Osteocyte (in vitro differentiated cells): ENCODE results near the gene ZNF548. TPM values are rescaled to one million over a fixed set of nuclear protein-coding genes. Genes with fewer than 3 reads are reported as not detected.

Experiments used
- DNase-seq: peaks from one replicate; pipeline ENCODE4 v3.0.0; 2021; ENCODE audit warnings: mixed read lengths; ENCODE audit not compliant: unreplicated experiment; ENCODE audit errors: extremely low spot score
- H3K27ac Mint-ChIP-seq: one replicate; pipeline ENCODE4 v1.8.0; 2021; ENCODE audit warnings: mild to moderate bottlenecking, mixed read lengths; ENCODE audit not compliant: unreplicated experiment
- H3K27me3 Mint-ChIP-seq: one replicate; pipeline ENCODE4 v1.8.0; 2021; ENCODE audit warnings: mixed read lengths; ENCODE audit not compliant: unreplicated experiment
- H3K36me3 Mint-ChIP-seq: one replicate; pipeline ENCODE4 v1.8.0; 2021; ENCODE audit warnings: mixed read lengths; ENCODE audit not compliant: unreplicated experiment
- H3K4me1 Mint-ChIP-seq: one replicate; pipeline ENCODE4 v1.8.0; 2021; ENCODE audit warnings: mixed read lengths; ENCODE audit not compliant: unreplicated experiment
- H3K4me3 Mint-ChIP-seq: one replicate; pipeline ENCODE4 v1.8.0; 2021; ENCODE audit warnings: mild to moderate bottlenecking, moderate library complexity, mixed read lengths; ENCODE audit not compliant: unreplicated experiment
- H3K9me3 Mint-ChIP-seq: one replicate; pipeline ENCODE4 v1.8.0; 2021; ENCODE audit warnings: mixed read lengths; ENCODE audit not compliant: unreplicated experiment
- total RNA-seq: library from RNA; stranded (reverse); gene quantifications from 2 replicates; pipeline ENCODE4 v1.2.1, GENCODE V29; 2021
- TF ChIP-seq, protein P1 (sequence below): fragments of 200-600 bp; sonication (generic); IDR thresholded peaks from 2 replicates; pipeline ENCODE4 v1.5.0; 2021; ENCODE audit warnings: antibody characterized with exemption, mild to moderate bottlenecking, moderate library complexity

The ZNF548 gene
- total RNA-seq, 1 donor from 2014 or later, result 19.8 TPM

DNA sequence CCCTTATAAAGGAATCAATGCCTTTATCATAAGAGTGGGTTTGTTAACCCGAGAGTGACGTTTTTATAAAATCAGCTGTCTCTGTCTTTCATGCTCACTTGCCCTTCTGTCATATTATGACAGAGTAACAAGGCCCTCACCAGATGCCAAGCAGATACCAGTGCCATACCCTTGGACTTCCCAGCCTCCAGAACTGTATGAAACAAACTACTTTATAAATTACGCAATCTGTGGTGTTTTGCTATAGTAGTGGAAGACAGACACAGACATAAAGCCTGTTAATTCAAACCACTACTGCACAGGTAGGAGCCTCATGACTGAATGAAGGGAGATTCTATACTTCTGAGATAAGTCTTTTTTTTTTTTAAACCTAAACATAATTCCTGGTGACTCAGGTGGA is 62.7 kb downstream of the ZNF548 start:
- TF ChIP-seq, protein P1, sequence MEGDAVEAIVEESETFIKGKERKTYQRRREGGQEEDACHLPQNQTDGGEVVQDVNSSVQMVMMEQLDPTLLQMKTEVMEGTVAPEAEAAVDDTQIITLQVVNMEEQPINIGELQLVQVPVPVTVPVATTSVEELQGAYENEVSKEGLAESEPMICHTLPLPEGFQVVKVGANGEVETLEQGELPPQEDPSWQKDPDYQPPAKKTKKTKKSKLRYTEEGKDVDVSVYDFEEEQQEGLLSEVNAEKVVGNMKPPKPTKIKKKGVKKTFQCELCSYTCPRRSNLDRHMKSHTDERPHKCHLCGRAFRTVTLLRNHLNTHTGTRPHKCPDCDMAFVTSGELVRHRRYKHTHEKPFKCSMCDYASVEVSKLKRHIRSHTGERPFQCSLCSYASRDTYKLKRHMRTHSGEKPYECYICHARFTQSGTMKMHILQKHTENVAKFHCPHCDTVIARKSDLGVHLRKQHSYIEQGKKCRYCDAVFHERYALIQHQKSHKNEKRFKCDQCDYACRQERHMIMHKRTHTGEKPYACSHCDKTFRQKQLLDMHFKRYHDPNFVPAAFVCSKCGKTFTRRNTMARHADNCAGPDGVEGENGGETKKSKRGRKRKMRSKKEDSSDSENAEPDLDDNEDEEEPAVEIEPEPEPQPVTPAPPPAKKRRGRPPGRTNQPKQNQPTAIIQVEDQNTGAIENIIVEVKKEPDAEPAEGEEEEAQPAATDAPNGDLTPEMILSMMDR, result no peak
- Mint-ChIP-seq H3K36me3 (peaks cover 31% of the 10 kb centered on the region), H3K4me1 (no peaks in the 10 kb centered on the region), H3K27me3 (no peaks in the 10 kb centered on the region), H3K27ac (no peak overlapping the region), H3K9me3 (peaks cover 45% of the 10 kb centered on the region), H3K4me3 (no peak overlapping the region)
- no peak for DNase-seq

Other genes starting within 250 kb of the ZNF548 start
- gene ZIM3, start 244.7 kb upstream of the ZNF548 start, total RNA-seq, result not detected in 2 replicates
- gene DUXA, start 222.4 kb upstream of the ZNF548 start, total RNA-seq, result not detected in 2 replicates
- 34.2 and 36.8 TPM in 2 replicates for gene ZNF264, start 198.4 kb upstream of the ZNF548 start, total RNA-seq
- 0.86 and 0.94 TPM in 2 replicates for gene AURKC, start 158.8 kb upstream of the ZNF548 start, total RNA-seq
- gene ZNF805, start 149.2 kb upstream of the ZNF548 start, total RNA-seq, result 23.7 and 24.5 TPM in 2 replicates
- 85.1 and 86.1 TPM in 2 replicates for gene ZNF460, start 109.4 kb upstream of the ZNF548 start, total RNA-seq
- gene ZNF543, start 69.4 kb upstream of the ZNF548 start, total RNA-seq, result 7.1 and 7.3 TPM in 2 replicates
- gene ZNF304, start 38.6 kb upstream of the ZNF548 start, total RNA-seq, result 9.5 and 11.0 TPM in 2 replicates
- 10.9 and 13.4 TPM in 2 replicates for gene TRAPPC2B, start 26.3 kb upstream of the ZNF548 start, total RNA-seq
- 3.4 and 5.5 TPM in 2 replicates for gene ZNF547, start 26.3 kb upstream of the ZNF548 start, total RNA-seq
- 12.4 and 12.7 TPM in 2 replicates for gene ZNF17, start 21.3 kb downstream of the ZNF548 start, total RNA-seq
- 9.4 and 9.5 TPM in 2 replicates for gene ZNF749, start 45.5 kb downstream of the ZNF548 start, total RNA-seq
- gene VN1R1, start 67.3 kb downstream of the ZNF548 start, total RNA-seq, result 0.62 and 0.68 TPM in 2 replicates
- gene ZNF772, start 87.7 kb downstream of the ZNF548 start, total RNA-seq, result 10.4 and 10.8 TPM in 2 replicates
- gene ZNF419, start 97.9 kb downstream of the ZNF548 start, total RNA-seq, result 11.8 and 13.5 TPM in 2 replicates
- gene ZNF773, start 110.1 kb downstream of the ZNF548 start, total RNA-seq, result 7.4 and 8.4 TPM in 2 replicates
- 7.3 and 9.0 TPM in 2 replicates for gene ZNF549, start 137.5 kb downstream of the ZNF548 start, total RNA-seq
- 10.3 and 11.0 TPM in 2 replicates for gene ZNF550, start 170.0 kb downstream of the ZNF548 start, total RNA-seq
- 6.5 and 6.8 TPM in 2 replicates for gene ZNF416, start 189.1 kb downstream of the ZNF548 start, total RNA-seq
- 6.8 and 7.1 TPM in 2 replicates for gene ZIK1, start 194.3 kb downstream of the ZNF548 start, total RNA-seq
- 2.4 and 2.8 TPM in 2 replicates for gene ZNF530, start 210.0 kb downstream of the ZNF548 start, total RNA-seq
- gene ZNF134, start 224.4 kb downstream of the ZNF548 start, total RNA-seq, result 19.6 and 20.0 TPM in 2 replicates
- gene ZNF211, start 243.3 kb downstream of the ZNF548 start, total RNA-seq, result 11.9 and 14.4 TPM in 2 replicates